GM19351 (cell line): ENCODE data around the gene AP1B1.

Source experiments
- ATAC-seq: cut with Tn5 transposase; IDR thresholded peaks from one replicate; pipeline ENCODE4 v1.9.1; 2021; ENCODE audit warnings: mild to moderate bottlenecking, moderate library complexity; ENCODE audit not compliant: unreplicated experiment

Gene AP1B1

GRCh38 chr22:29314537-29315285 is 73.7 kb downstream of the AP1B1 start:
- ATAC-seq, result no peak

GRCh38 chr22:29313576-29314466 is 74.5 kb downstream of the AP1B1 start:
- no peak for ATAC-seq

- no peak for ATAC-seq
These were observed 75.2 kb downstream of the AP1B1 start for GRCh38 chr22:29313126-29313575.

GRCh38 chr22:29312218-29313125 is 75.9 kb downstream of the AP1B1 start:
- ATAC-seq, result no peak

GRCh38 chr22:29311464-29312217 is 76.7 kb downstream of the AP1B1 start:
- no peak for ATAC-seq

- no peak for ATAC-seq
These were observed 77.5 kb downstream of the AP1B1 start for GRCh38 chr22:29310863-29311339.

DNA sequence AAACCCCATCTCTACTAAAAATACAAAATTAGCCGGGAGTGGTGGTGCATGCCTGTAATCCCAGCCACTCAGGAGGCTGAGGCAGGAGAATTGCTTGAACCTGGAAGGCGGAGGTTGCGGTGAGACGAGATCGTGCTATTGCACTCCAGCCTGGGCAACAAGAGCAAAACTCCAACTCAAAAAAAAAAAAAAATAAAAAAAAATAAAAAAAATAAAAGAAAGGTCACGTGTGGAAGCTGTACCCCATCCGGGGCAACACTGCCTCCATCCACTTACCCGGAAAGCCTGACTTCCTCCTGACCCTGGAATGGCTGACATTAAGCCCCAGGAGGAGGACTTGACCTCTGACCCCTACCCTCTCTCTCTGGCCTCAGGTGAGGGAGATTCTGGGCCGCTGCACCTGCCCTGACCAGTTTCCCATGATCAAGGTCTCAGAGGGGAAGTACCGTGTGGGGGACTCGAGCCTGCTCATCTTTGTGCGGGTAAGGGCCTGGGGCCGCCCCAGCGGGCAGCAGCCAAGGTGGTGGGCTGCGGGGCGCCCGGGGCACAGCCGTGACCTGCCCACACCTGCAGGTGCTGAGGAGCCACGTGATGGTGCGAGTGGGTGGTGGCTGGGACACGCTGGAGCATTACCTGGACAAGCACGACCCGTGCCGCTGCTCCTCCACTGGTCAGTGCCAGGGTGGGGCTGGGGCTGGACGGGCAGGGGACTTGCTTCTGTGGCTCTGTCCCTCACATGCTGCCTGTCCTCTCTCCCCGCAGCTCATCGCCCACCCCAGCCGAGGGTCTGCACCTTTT is 78.1 kb downstream of the AP1B1 start:
- no peak for ATAC-seq

DNA sequence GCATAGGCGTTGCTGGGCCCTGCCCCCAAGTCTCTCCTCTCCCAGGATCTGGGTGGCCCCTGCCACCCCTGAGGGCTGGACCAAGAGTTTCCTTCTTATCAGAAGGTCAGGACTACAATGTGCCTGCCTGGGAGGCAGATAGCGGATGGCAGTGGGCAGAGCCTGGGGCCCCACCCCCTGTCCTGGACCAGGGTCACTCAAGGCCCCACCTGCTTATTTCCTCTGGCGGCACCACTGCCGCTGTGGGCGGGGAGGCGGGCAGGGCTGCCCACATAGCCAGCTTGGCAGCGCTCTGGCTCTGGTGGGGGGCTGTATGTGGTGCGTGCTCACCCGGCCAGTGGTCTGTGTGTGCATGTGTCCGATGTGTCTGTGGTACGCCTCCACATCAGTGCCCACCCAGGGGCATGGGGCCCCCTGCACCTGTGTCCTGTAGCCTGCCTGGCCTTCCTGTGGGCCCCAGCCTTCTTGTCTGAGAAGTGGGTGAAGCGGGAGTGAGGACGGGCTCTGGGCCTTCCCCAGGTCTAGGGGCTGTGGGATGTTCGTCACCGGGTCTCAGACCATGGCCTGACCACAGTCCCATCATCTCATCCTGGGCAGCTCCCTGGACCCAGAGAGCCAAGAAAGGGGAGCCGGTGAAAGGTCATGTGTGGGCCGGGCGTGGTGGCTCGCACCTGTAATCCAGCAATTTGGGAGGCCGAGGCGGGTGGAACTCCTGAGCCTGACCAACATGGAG is 78.9 kb downstream of the AP1B1 start:
- no peak for ATAC-seq

DNA sequence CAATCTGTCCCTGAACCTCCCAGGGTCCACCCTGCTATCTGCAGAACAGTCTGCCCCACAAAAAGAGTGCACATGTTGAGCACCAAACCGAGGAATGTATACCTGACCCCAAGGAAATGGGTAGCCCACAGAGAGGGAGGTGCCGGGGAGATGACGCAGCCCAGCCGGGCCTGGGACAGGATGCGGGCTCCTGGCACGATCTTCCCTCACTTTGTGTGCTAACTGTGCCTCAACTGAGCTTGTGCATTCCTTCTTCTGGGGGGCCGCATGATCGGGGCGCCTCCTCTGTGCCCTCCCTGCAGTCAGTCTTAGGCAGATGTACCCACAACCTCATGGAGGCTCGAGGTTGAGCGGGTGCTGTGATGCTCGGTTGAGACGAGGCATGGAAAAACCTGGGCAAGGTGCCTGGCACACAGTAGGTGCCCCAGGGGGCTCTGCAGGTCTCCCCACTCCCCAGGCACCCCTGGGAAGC is 79.5 kb downstream of the AP1B1 start:
- ATAC-seq, result no peak

GRCh38 chr22:29308148-29308790 is 80.1 kb downstream of the AP1B1 start:
- ATAC-seq, result no peak

DNA sequence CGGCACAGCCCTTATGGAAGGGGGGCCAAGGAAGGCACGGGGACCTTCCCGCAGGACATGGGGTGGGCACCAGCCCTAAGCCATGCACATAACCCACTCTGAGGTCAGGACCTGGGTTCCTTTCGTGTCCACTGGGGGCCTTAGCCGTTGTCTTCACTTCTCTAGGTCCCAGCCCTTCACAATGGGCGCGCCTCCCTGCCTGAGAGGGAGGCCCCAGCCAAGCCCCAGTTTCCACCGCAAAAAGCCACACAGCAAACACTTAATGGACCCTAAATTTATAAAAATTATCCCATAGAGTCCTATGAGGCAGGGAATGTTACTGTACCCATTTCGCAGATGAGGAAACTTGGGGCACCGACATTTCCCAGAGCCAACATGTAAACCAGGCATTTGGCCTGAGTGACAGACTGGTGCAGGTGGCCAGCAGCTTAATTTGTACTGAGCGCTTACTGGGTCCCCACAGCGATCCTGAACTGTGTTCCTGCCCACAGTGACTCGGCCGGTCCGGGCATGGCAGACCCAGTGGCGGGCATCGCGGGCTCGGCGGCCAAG is 80.7 kb downstream of the AP1B1 start:
- ATAC-seq, result no peak

DNA sequence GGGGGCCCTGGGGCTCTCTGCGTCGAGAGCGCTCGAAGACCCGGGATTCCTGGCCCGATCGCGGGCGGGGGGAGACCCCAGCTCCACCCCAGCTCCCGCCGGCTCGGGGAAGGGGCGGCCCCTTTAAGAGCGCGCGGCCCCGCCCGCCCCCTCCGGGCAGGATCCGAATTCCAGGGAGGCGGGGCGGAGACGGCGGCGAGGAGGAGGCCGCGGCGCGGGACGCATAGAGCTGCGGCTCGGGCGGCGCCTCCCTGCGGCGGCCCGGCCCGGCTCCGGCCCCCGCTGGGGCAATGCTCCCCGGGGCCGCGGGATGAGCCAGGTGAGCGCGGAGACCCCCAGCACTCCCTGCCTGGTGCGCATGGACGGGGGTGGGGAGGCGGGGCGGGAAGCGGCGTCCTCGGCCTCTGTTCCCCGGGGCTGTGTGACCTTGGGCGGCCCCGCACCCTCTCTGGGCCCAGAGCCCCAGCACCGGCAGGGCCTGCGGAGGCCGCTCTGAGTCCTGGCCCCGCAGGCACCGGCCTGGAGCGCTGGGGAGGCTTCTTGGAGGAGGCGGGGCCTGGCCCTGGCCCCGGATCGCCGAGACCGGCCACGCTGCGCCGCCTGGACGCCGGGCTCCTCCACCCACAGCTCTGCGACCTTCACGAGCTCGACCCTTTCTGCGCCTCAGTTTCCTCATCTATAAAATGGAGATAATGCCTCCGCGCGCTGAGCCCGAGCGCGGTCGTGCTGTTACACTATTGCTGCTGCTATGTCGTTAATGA is 81.4 kb downstream of the AP1B1 start:
- no peak for ATAC-seq

DNA sequence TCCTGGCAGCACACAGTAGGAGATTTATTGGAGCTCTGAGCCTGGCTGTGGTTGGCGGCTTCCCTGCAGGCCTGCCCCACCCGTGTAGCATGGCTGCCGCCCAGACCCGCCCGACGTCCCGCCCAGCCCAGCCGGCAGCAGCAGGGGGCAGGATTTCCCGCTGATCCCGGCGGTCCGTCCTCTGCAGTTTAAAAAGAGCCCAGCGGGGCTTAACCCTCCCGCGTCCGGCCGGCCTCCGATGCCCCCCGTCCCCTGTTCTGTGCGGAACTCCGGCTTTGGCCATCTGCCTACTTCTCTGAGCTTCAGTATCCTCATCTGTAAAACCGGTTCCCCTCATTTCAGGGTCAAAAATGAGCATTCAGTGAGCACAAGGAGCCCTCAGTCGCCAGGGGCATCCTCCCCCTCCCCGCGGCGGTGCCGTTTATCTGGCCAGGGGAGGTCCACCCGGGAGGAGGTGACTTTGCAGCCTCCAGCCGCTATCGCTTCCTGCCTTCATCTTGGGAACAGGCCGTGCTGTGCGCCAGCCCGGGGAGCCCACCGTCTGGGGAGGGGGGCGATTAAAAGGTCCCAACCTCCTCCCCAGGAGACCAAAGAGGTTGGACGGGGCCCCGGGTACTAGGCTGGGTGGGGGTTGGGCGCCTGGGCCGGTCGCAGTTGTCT is 82.1 kb downstream of the AP1B1 start, which contains the start of gene GAS2L1:
Gene GAS2L1, plus strand, starts transcription at position 476 of the 660 bp plus-strand sequence. CDS start 1,456 bp downstream, outside the sequence.
- ATAC-seq, result no peak

GRCh38 chr22:29305836-29306174 is 82.6 kb downstream of the AP1B1 start:
- no peak for ATAC-seq

- ATAC-seq, result no peak
These were observed 85.5 kb downstream of the AP1B1 start for GRCh38 chr22:29302681-29303465.

DNA sequence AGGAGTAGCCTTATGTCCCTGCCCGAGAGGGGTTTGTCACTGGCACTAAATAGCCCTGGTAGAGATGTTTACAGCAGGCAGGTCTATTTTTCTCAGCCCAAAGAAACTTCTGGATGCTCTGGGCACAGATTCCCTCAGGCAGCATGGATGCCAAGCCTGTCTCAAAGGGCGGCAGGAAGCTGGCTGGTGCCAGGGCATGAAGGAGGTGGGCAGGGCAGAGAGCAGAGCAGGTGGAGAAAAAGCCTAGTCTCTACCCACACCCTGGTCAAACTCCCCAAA is 86.0 kb downstream of the AP1B1 start:
- ATAC-seq, result no peak
